Panc1 (cell line): ENCODE data around the gene DGKD. TPM values are rescaled to one million over a fixed set of nuclear protein-coding genes. Genes with fewer than 3 reads are reported as not detected.

ENCODE experiments used
- ATAC-seq: fragments of 200-7000 bp; cut with Tn5 transposase; 2 replicates; pipeline ENCODE4 v1.9.1; 2020; ENCODE audit warnings: mild to moderate bottlenecking, moderate library complexity
- BruUV-seq: library from RNA; stranded (reverse); fragments of 400-500 nt; replicated peaks from 2 replicates; lab custom pipeline; 2021; lab: Mats Ljungman, UMichigan
- CTCF ChIA-PET: fragments of 300-600 bp; sonication (Branson Sonifier 250); formaldehyde crosslinking; loops from one replicate; lab custom pipeline; 2022; ENCODE audit warnings: antibody characterized with exemption; lab: Charles Lee
- POLR2A ChIA-PET: fragments of 300-600 bp; sonication (Branson Sonifier 250); formaldehyde crosslinking; loops from one replicate; lab custom pipeline; 2022; ENCODE audit warnings: antibody characterized with exemption; lab: Charles Lee
- DNase-seq: peaks from one replicate; pipeline ENCODE4 v3.0.0-alpha.2; 2010; ENCODE audit warnings: low read depth, low spot score
- H3K27ac ChIP-seq: 2 replicates; pipeline ENCODE4 v1.5.1; 2011; ENCODE audit warnings: mild to moderate bottlenecking, low read length, inconsistent platforms
- H3K27me3 ChIP-seq: fragments of 200-500 bp; sonication (Bioruptor generic); 2 replicates; pipeline ENCODE4 v1.6.0; 2014; ENCODE audit warnings: low read length, inconsistent platforms; ENCODE audit not compliant: control insufficient read depth, insufficient read depth
- H3K36me3 ChIP-seq: fragments of 200-500 bp; sonication (Bioruptor generic); 2 replicates; pipeline ENCODE4 v1.5.1; 2014; ENCODE audit warnings: inconsistent platforms, mild to moderate bottlenecking, low read length, moderate library complexity; ENCODE audit not compliant: control insufficient read depth, insufficient read depth
- H3K4me1 ChIP-seq: 2 replicates; pipeline ENCODE4 v1.5.1; 2011; ENCODE audit warnings: inconsistent platforms, mild to moderate bottlenecking, low read length, moderate library complexity; ENCODE audit not compliant: control insufficient read depth, insufficient read depth
- H3K4me3 ChIP-seq, 2 experiments: 2 replicates each; pipeline ENCODE4 v1.5.1; 2011 to 2012; ENCODE audit warnings: low read depth in 2 of 2, low read length in 2 of 2, mild to moderate bottlenecking in 2 of 2, inconsistent platforms in 1 of 2, moderate library complexity in 1 of 2
- H3K9me3 ChIP-seq: fragments of 200-500 bp; sonication (Bioruptor generic); 2 replicates; pipeline ENCODE4 v1.5.1; 2014; ENCODE audit warnings: low read depth, mild to moderate bottlenecking, inconsistent platforms, low read length, moderate library complexity; ENCODE audit not compliant: control insufficient read depth, insufficient read depth
- CTCF ChIP-seq: fragments of 450-650 bp; IDR thresholded peaks from 2 replicates; pipeline ENCODE4 v1.5.1; 2017; ENCODE audit warnings: mild to moderate bottlenecking
- POLR2AphosphoS5 ChIP-seq: IDR thresholded peaks from 2 replicates; pipeline ENCODE4 v1.6.1; 2012; ENCODE audit warnings: mild to moderate bottlenecking, low read depth, low read length, moderate library complexity
- SIN3A ChIP-seq: IDR thresholded peaks from 2 replicates; pipeline ENCODE4 v1.6.1; 2012; ENCODE audit warnings: low read depth, mild to moderate bottlenecking, low read length, moderate library complexity, borderline replicate concordance; ENCODE audit not compliant: insufficient read depth
- TCF7L2 ChIP-seq: IDR thresholded peaks from 2 replicates; pipeline ENCODE4 v1.6.1; 2011; ENCODE audit warnings: mild to moderate bottlenecking, low read depth, low read length, inconsistent platforms
- in situ Hi-C: cut with HindIII; loops from 2 replicates; pipeline ENCODE4 v1.10.0; 2016; ENCODE audit warnings: low sequenced_read_pairs, low pct_unique_long_range_greater_than_20kb
- intact Hi-C: fragments of 100-400 bp; cut with micrococcal nuclease; formaldehyde crosslinking; loops from one replicate; pipeline ENCODE4 v1.10.0; 2022; ENCODE audit not compliant: unreplicated experiment
- total RNA-seq: library from RNA; stranded (reverse); gene quantifications from one replicate; pipeline ENCODE4 v1.2.1, GENCODE V29; 2021; ENCODE audit not compliant: unreplicated experiment
- TF ChIP-seq, protein P1 (sequence below), 2 experiments: IDR thresholded peaks; 2 replicates each; pipeline ENCODE4 v1.6.1; 2011 to 2012; ENCODE audit warnings: low read depth in 2 of 2, control low read depth in 1 of 2, low read length in 1 of 2, mild to moderate bottlenecking in 1 of 2, moderate library complexity in 1 of 2; ENCODE audit not compliant: insufficient read depth in 1 of 2

The DGKD gene
- total RNA-seq, 1 experiment from 2014 or later, result 89.0 TPM

DNA sequence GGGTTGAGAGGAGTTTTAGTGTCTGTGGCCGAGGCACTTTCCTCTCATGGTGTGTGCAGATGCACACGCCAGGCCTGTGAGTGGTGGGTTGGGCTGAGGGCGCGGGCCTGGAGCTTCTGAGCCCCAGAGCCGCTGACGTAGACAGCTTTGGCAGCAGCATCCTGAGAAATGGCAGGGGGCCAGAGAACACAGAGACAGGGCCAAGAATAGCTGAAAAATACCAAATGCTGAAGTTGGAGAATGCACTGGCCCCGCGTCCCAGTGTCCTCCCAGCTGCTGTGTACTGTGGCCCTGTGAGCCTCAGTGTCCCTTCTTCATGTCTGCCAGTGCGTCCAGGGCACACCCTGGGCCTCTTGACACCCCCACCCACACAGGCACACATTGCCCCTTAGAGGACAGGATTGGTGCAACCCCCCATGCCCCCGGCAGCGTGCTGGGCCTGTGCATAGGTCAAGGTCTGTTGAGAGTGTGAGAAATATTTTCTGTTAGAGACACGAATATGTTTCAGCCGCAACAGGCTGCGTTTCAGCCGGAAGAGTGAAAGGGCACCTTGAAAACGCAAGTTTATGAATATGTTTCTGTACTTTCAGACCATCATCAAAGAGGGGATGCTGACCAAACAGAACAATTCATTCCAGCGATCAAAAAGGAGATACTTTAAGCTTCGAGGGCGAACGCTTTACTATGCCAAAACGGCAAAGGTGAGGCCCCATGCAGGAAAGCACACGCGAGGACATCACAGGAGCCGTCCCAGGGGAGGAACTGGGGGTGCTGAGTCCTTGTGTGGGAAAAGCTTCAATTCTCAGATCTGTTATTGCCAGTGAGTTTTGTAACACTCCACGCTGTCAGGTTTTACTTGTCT lies 33.6 kb downstream of the DGKD start:
- no peak for DNase-seq
- Histone ChIP-seq H3K36me3 (no peaks in the 10 kb centered on the region; the same call in 1 of the 2 replicates), H3K9me3 (no peaks in the 10 kb centered on the region), H3K4me3 (no peak overlapping the region), H3K4me1 (peaks cover 3% of the 10 kb centered on the region), H3K27me3 (no peaks in the 10 kb centered on the region), H3K27ac (no peak overlapping the region)
- intact Hi-C loops (no loop called here), in situ Hi-C loops (no loop called here)
- no TSS peak for BruUV-seq
- TF ChIP-seq SIN3A (no peak), POLR2AphosphoS5 (no peak), CTCF (no peak), TCF7L2 (no peak)
- TF ChIP-seq, protein P1, sequence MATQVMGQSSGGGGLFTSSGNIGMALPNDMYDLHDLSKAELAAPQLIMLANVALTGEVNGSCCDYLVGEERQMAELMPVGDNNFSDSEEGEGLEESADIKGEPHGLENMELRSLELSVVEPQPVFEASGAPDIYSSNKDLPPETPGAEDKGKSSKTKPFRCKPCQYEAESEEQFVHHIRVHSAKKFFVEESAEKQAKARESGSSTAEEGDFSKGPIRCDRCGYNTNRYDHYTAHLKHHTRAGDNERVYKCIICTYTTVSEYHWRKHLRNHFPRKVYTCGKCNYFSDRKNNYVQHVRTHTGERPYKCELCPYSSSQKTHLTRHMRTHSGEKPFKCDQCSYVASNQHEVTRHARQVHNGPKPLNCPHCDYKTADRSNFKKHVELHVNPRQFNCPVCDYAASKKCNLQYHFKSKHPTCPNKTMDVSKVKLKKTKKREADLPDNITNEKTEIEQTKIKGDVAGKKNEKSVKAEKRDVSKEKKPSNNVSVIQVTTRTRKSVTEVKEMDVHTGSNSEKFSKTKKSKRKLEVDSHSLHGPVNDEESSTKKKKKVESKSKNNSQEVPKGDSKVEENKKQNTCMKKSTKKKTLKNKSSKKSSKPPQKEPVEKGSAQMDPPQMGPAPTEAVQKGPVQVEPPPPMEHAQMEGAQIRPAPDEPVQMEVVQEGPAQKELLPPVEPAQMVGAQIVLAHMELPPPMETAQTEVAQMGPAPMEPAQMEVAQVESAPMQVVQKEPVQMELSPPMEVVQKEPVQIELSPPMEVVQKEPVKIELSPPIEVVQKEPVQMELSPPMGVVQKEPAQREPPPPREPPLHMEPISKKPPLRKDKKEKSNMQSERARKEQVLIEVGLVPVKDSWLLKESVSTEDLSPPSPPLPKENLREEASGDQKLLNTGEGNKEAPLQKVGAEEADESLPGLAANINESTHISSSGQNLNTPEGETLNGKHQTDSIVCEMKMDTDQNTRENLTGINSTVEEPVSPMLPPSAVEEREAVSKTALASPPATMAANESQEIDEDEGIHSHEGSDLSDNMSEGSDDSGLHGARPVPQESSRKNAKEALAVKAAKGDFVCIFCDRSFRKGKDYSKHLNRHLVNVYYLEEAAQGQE (IDR thresholded peaks at IDR 0.05; ENCODE audit: insufficient read depth in 1 of 2, low read depth in 2 of 2, low read length in 1 of 2), result no peak
- ChIA-PET POLR2A (no interaction called here), CTCF (interaction anchor here (0.6 kb wide), 1 partner anchor 445 kb away, joined by 4 read pairs; no protein-coding TSS in a partner anchor)
- no peak for ATAC-seq

- no peaks in the 10 kb centered on the region for H3K27me3 ChIP-seq
- H3K4me3 ChIP-seq, result no peak overlapping the region
- H3K4me1 ChIP-seq, result peaks cover 3% of the 10 kb centered on the region; the same call in 1 of the 2 replicates
- no TSS peak for BruUV-seq
- TF ChIP-seq, protein P1 (IDR thresholded peaks at IDR 0.05; ENCODE audit: insufficient read depth in 1 of 2, low read depth in 2 of 2, low read length in 1 of 2), result no peak
- no peak for TF ChIP-seq CTCF
- no peak for TF ChIP-seq SIN3A
- no peak for TF ChIP-seq POLR2AphosphoS5
- no peak for TF ChIP-seq TCF7L2
- POLR2A ChIA-PET, result interaction anchor here (0.6 kb wide), 1 partner anchor 37 kb away, joined by 4 read pairs; no protein-coding TSS in a partner anchor
- no peaks in the 10 kb centered on the region; the same call in 1 of the 2 replicates for H3K36me3 ChIP-seq
- intact Hi-C loops (no loop called here), in situ Hi-C loops (no loop called here)
- H3K27ac ChIP-seq, result no peak overlapping the region
- ATAC-seq (no peak), DNase-seq (no peak)
- no peaks in the 10 kb centered on the region for H3K9me3 ChIP-seq
- CTCF ChIA-PET, result no interaction called here
Observed at GRCh38 chr2:233389601-233390125, 35.4 kb downstream of the DGKD start.
